ENCODE results near the gene FXYD5.

DNA sequence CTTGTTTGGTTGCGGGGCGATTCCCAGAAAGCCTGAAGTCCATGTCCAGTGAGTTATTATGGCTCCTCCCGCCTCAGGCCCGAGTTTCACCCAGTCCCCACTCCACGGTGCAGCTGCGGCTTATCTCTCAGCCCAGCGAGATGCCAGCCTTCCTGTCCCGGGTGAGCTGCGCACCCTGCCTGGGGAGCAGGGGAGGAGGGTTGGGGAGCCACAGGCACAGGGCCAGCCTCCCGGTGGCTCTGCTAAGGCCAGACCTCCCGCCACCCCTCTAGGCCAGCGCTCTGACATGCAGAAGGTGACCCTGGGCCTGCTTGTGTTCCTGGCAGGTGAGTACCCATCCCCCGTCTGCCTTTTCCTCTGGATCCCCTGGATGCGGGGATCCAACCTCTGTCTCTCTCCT lies 35.4 kb upstream of the FXYD5 start:
- TF ChIP-seq YY1 (IDR thresholded peaks at IDR 0.05): no peak
- TF ChIP-seq CTCF (IDR thresholded peaks at IDR 0.05; ENCODE audit: low read depth, low read length, missing input control): no peak
- no peak for TF ChIP-seq JUND (IDR thresholded peaks at IDR 0.05)
- no peak for TF ChIP-seq MAX (IDR thresholded peaks at IDR 0.05)
- no peak for TF ChIP-seq RXRA (IDR thresholded peaks at IDR 0.05)
- no peak for TF ChIP-seq HNF4G (IDR thresholded peaks at IDR 0.05)
- TF ChIP-seq, protein P1, sequence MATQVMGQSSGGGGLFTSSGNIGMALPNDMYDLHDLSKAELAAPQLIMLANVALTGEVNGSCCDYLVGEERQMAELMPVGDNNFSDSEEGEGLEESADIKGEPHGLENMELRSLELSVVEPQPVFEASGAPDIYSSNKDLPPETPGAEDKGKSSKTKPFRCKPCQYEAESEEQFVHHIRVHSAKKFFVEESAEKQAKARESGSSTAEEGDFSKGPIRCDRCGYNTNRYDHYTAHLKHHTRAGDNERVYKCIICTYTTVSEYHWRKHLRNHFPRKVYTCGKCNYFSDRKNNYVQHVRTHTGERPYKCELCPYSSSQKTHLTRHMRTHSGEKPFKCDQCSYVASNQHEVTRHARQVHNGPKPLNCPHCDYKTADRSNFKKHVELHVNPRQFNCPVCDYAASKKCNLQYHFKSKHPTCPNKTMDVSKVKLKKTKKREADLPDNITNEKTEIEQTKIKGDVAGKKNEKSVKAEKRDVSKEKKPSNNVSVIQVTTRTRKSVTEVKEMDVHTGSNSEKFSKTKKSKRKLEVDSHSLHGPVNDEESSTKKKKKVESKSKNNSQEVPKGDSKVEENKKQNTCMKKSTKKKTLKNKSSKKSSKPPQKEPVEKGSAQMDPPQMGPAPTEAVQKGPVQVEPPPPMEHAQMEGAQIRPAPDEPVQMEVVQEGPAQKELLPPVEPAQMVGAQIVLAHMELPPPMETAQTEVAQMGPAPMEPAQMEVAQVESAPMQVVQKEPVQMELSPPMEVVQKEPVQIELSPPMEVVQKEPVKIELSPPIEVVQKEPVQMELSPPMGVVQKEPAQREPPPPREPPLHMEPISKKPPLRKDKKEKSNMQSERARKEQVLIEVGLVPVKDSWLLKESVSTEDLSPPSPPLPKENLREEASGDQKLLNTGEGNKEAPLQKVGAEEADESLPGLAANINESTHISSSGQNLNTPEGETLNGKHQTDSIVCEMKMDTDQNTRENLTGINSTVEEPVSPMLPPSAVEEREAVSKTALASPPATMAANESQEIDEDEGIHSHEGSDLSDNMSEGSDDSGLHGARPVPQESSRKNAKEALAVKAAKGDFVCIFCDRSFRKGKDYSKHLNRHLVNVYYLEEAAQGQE (IDR thresholded peaks at IDR 0.05): no peak
- TF ChIP-seq EGR1 (IDR thresholded peaks at IDR 0.05; ENCODE audit: low read depth in 2 of 2): no peak
- no peak for TF ChIP-seq SP1 (IDR thresholded peaks at IDR 0.05)

Measured in liver (tissue), 3 donors.